ENCODE results near the gene CIAO3.

CIAO3 gene

DNA sequence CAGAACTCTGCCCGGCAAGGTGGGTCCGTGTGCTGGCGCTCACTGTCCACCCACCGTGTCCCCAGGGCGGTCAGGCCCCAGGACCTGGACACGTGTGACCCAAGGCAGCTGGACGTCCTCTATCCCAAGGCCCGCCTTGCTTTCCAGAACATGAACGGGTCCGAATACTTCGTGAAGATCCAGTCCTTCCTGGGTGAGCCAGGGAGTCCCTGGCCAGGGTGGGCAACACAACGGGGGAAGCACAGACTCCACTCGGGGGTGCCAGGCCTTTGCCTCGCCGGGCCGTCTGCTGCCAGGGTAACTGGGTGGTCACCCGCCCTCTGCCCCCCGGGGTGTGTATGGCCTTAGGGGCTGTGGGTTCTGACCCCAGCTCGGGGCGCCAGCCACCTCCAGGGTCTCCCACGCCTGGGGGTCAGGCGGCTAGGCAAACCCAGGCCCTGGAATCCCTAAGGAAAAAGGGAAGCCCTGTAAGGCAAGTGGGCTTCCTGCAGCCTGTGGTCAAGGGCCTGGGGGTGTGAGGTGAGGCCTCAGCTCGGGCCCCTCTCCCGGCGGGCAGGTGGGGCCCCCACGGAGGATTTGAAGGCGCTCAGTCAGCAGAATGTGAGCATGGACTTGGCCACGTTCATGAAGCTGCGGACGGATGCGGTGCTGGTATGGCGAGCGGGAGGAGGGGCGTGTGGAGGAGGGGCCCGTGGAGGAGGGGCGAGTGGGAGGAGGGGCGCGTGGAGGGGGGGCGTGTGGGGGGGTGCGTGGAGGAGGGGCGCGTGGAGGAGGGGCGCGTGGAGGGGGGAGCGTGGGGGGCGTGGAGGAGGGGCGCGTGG lies 26.2 kb upstream of the CIAO3 start:
- H3K36me3 Mint-ChIP-seq (ENCODE audit: low read depth) = no peaks in the 10 kb centered on the region
- H3K27me3 Mint-ChIP-seq = no peaks in the 10 kb centered on the region
- H3K27ac Mint-ChIP-seq = no peak overlapping the region
- H3K4me1 Mint-ChIP-seq = no peaks in the 10 kb centered on the region
- no peaks in the 10 kb centered on the region for H3K9me3 Mint-ChIP-seq
- no peak for DNase-seq
- ATAC-seq = no peak
- H3K4me3 Mint-ChIP-seq = no peak overlapping the region

- ATAC-seq (no peak), DNase-seq (no peak)
- H3K4me1 Mint-ChIP-seq = no peaks in the 10 kb centered on the region
- no peaks in the 10 kb centered on the region for H3K9me3 Mint-ChIP-seq
- H3K4me3 Mint-ChIP-seq = no peak overlapping the region
- no peaks in the 10 kb centered on the region for H3K27me3 Mint-ChIP-seq
- H3K36me3 Mint-ChIP-seq (ENCODE audit: low read depth) = no peaks in the 10 kb centered on the region
- H3K27ac Mint-ChIP-seq = no peak overlapping the region
These were observed 25.4 kb upstream of the CIAO3 start for GRCh38 chr16:766008-766819.

DNA sequence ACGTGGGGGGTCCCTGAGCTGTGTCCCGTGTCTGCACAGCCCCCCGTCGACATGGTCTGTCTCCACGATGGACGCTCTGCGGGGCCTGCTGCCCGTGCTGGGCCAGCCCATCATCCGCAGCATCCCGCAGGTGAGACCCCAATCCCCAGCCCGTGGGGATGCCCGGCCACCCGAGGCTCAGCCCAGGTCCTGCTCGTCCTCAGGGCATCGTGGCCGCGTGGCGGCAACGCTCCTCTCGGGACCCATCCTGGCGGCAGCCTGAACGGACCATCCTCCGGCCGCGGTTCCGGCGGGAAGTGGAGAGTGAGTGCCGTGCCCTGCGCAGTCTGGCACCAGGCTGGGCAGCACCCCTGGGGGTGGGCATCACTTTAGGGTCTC lies 24.7 kb upstream of the CIAO3 start:
- Mint-ChIP-seq H3K4me3 (no peak overlapping the region), H3K9me3 (no peaks in the 10 kb centered on the region), H3K4me1 (no peaks in the 10 kb centered on the region), H3K27me3 (no peaks in the 10 kb centered on the region), H3K36me3 (ENCODE audit: low read depth) (no peaks in the 10 kb centered on the region), H3K27ac (no peak overlapping the region)
- ATAC-seq (no peak), DNase-seq (no peak)

- ATAC-seq (no peak), DNase-seq (no peak)
- no peaks in the 10 kb centered on the region for H3K9me3 Mint-ChIP-seq
- no peaks in the 10 kb centered on the region for H3K4me1 Mint-ChIP-seq
- no peaks in the 10 kb centered on the region for H3K27me3 Mint-ChIP-seq
- no peaks in the 10 kb centered on the region for H3K36me3 Mint-ChIP-seq (ENCODE audit: low read depth)
- no peak overlapping the region for H3K27ac Mint-ChIP-seq
- no peak overlapping the region for H3K4me3 Mint-ChIP-seq
These were observed 24.2 kb upstream of the CIAO3 start for GRCh38 chr16:764848-765487.

GRCh38 chr16:764184-764750 lies 23.5 kb upstream of the CIAO3 start:
- no peaks in the 10 kb centered on the region for H3K27me3 Mint-ChIP-seq
- ATAC-seq = no peak
- no peaks in the 10 kb centered on the region for H3K9me3 Mint-ChIP-seq
- H3K36me3 Mint-ChIP-seq (ENCODE audit: low read depth) = no peaks in the 10 kb centered on the region
- H3K27ac Mint-ChIP-seq = no peak overlapping the region
- no peak for DNase-seq
- no peaks in the 10 kb centered on the region for H3K4me1 Mint-ChIP-seq
- no peak overlapping the region for H3K4me3 Mint-ChIP-seq

DNA sequence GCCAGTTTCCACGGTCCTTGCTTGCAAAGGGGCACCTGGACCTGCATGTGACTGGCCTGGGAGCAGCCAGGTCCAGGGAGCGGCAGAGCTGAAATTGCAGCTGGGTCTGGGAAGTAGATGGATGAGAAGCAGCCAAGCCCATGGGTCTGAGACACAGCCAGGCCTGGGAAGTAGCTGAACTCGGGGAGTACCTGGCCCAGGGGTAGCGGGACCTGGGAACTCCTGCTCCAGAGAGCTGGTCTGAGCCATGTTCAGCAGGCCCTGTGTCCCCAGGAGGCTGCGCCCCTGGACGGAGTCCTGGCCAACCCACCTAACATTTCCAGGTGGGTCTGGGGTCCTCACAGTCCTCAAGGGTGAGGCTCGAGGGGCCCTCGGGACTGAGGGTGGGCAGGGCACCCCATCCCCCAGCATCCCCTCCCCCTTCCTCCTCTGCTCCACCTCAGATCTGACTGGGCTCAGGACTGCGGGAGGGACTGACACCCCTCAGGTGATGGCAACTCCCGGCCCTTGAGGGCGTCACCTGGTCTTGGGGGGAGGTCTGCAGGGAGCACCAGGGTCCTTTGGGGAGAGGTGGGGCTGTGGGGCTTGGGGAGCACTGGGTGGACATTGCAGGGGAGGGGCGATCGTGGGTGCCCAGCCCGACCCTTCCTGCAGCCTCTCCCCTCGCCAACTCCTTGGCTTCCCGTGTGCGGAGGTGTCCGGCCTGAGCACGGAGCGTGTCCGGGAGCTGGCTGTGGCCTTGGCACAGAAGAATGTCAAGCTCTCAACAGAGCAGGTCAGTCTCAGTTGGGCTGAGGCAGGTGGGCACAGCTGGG lies 22.8 kb upstream of the CIAO3 start:
- H3K9me3 Mint-ChIP-seq = no peaks in the 10 kb centered on the region
- no peak for DNase-seq
- H3K27me3 Mint-ChIP-seq = no peaks in the 10 kb centered on the region
- no peak overlapping the region for H3K27ac Mint-ChIP-seq
- no peak overlapping the region for H3K4me3 Mint-ChIP-seq
- ATAC-seq = no peak
- H3K36me3 Mint-ChIP-seq (ENCODE audit: low read depth) = no peaks in the 10 kb centered on the region
- no peaks in the 10 kb centered on the region for H3K4me1 Mint-ChIP-seq

- ATAC-seq (no peak), DNase-seq (no peak)
- Mint-ChIP-seq H3K4me1 (no peaks in the 10 kb centered on the region), H3K27me3 (no peaks in the 10 kb centered on the region), H3K4me3 (no peak overlapping the region), H3K27ac (no peak overlapping the region), H3K36me3 (ENCODE audit: low read depth) (no peaks in the 10 kb centered on the region), H3K9me3 (no peaks in the 10 kb centered on the region)
These were observed 21.9 kb upstream of the CIAO3 start for GRCh38 chr16:762595-763268.

DNA sequence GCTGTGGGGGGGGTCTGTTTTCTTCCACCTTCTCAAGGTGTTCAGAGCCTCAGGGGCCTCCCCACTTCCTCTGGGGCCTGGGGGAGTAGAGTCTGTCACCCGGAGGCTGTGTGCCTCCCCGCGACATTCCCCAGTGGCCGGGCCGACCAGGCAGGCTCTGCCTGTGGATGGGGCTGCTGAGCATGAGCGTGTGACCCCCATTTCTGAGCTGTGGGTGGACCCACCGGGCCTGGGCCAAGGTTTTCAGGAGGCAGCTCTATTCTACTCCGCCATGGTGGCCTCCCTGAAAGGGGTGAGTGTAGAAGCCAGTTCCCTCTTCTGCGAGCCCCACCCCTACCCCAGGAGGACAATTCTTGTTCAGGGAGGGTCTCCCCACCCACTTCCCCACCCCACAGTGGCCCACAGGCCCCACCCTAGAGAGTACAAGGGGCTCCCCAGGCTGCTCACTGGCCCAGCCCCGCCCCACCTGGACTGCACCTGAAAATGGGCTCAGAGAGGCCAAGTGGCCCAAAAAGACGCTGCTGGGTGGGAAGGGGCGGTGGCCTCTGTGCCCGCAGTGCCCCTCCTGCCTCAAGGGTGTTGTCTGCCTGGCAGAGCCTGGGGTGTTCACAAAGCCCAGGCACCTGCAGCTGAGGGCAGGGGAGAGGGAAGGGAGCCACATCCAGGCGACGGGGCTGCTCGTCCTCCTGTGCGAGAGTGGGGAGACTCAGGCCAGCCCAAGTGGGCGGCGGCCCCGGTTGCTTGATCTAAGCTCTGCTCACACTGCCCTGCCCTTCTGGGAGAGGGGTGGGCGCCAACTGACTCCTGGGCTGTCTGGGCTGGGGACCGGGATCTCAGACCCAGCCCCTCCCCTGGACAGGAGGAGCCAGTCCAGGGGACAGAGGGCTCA lies 21.1 kb upstream of the CIAO3 start:
- Mint-ChIP-seq H3K9me3 (no peaks in the 10 kb centered on the region), H3K27me3 (peaks cover 3% of the 10 kb centered on the region), H3K27ac (no peak overlapping the region), H3K4me1 (no peaks in the 10 kb centered on the region), H3K4me3 (no peak overlapping the region), H3K36me3 (ENCODE audit: low read depth) (no peaks in the 10 kb centered on the region)
- DNase-seq = no peak
- ATAC-seq = no peak

- no peak within 1 kb of the TSS for H3K27ac Mint-ChIP-seq
- ATAC-seq = no peak
- DNase-seq = no peak
- H3K9me3 Mint-ChIP-seq = no peaks in the 10 kb centered on the region
- no peaks in the 10 kb centered on the region for H3K4me1 Mint-ChIP-seq
- peaks cover 3% of the 10 kb centered on the region for H3K27me3 Mint-ChIP-seq
- no peaks in the 10 kb centered on the region for H3K36me3 Mint-ChIP-seq (ENCODE audit: low read depth)
- H3K4me3 Mint-ChIP-seq = no peak within 1 kb of the TSS
These were observed 19.9 kb upstream of the CIAO3 start, which contains the start of gene MSLN for GRCh38 chr16:760545-761343. TSS of gene MSLN (plus strand) at chr16:760734. CDS start at chr16:762681, 1,947 bp downstream.

DNA sequence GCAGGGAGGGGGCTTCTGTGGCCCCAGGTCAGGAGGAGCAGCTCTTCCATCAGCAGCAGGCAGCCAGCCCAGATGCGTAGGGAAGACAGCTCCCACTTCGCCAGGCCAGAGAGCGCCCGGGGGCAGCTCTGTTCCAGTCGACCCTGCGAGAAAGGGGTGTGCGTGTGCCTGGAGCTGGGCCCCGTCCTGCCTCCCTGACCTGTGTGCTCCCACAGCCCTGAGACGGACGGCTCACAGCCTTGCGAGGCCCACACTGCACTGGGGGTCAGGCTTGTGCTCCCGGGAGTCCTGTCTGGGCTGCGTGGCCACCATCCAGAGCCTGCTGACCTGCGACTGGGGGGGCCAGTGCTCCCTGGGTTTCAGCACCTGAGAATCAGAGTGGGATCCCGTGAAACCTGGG lies 19.3 kb upstream of the CIAO3 start:
- no peaks in the 10 kb centered on the region for H3K9me3 Mint-ChIP-seq
- no peak overlapping the region for H3K4me3 Mint-ChIP-seq
- H3K4me1 Mint-ChIP-seq = no peaks in the 10 kb centered on the region
- peaks cover 3% of the 10 kb centered on the region for H3K27me3 Mint-ChIP-seq
- no peaks in the 10 kb centered on the region for H3K36me3 Mint-ChIP-seq (ENCODE audit: low read depth)
- ATAC-seq = no peak
- no peak for DNase-seq
- H3K27ac Mint-ChIP-seq = no peak overlapping the region

- Mint-ChIP-seq H3K4me1 (no peaks in the 10 kb centered on the region), H3K4me3 (no peak overlapping the region), H3K36me3 (ENCODE audit: low read depth) (no peaks in the 10 kb centered on the region), H3K27ac (no peak overlapping the region), H3K9me3 (no peaks in the 10 kb centered on the region), H3K27me3 (peaks cover 3% of the 10 kb centered on the region)
- DNase-seq (no peak), ATAC-seq (no peak)
These were observed 18.5 kb upstream of the CIAO3 start for GRCh38 chr16:759110-759910.

DNA sequence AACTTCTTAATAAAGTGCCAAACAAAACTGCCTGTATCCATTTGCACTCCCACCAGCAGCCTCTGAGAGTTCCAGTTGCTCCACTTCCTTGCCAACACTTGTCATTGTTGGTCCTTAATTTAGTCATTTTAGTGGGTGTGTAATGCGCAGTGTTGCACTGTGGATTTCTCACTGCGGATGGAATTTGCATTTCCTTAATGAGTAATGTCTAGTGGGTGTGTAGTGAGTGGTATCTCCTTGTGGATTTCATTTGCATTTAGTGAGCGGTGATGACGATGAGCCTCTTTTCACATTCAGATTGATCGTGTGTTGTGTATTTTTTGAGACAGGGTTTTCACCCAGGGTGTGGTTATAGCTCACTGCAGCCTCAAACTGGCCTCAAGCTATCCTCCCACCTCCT lies 15.6 kb upstream of the CIAO3 start:
- Mint-ChIP-seq H3K27ac (no peak overlapping the region), H3K4me3 (no peak overlapping the region), H3K27me3 (peaks cover 3% of the 10 kb centered on the region), H3K4me1 (no peaks in the 10 kb centered on the region), H3K9me3 (no peaks in the 10 kb centered on the region), H3K36me3 (ENCODE audit: low read depth) (no peaks in the 10 kb centered on the region)
- no peak for ATAC-seq
- no peak for DNase-seq
